ENCODE results near the gene PGM1.

The PGM1 gene

GRCh38 chr1:63669151-63669961 is 76.1 kb downstream of the PGM1 start:
- DNase-seq, result no peak

- no peak for DNase-seq
These were observed 77.0 kb downstream of the PGM1 start for GRCh38 chr1:63670164-63670563.

DNA sequence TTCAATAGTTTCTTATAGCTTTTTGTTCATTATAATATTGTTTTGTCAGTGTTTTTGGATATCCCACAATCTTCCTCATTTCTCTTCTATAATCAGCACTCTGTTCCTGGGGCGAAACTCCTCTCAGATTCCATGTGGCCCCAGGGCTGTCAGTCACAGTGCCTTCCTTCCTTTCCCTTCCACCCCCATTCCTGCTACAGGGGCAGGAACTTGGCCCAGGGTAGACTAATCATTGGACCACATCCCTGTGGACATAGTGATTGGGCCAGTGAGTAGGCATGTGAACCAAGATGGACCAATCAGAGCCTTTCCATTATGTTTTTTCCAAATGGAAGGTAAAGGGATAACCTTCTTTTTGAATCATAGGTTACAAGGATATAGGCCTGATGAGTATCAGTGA is 78.3 kb downstream of the PGM1 start:
- no peak for DNase-seq

- peak in 1 of 5 experiments; percentile 39 for DNase-seq
These were observed 81.1 kb downstream of the PGM1 start for GRCh38 chr1:63674238-63674864.

- DNase-seq, result no peak
These were observed 81.7 kb downstream of the PGM1 start for GRCh38 chr1:63674865-63675419.

GRCh38 chr1:63675420-63675931 is 82.3 kb downstream of the PGM1 start:
- no peak for DNase-seq

DNA sequence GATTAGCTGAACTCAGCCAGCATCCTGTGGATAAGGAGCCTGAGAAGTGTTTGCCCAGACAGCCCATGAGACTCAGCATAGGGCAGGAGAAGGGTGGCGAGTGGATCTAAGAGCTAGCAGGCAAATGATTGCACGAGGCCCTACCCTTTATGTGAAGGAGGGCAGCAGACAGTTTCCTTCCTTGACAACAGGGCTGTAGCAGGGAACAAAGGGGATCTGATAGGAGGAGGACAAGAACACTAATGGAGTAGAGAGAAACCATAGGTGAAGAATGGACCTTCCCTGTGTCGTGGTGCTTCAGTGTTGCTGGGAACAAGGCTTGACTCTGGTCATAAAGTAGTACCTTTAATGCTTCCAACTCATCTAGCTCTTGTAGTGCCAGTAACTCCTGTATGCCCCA is 84.3 kb downstream of the PGM1 start:
- DNase-seq, result no peak

GRCh38 chr1:63678200-63678599 is 85.0 kb downstream of the PGM1 start:
- DNase-seq, result no peak

GRCh38 chr1:63679076-63679475 is 85.9 kb downstream of the PGM1 start:
- DNase-seq, result no peak

GRCh38 chr1:63679589-63679988 is 86.4 kb downstream of the PGM1 start:
- no peak for DNase-seq

DNA sequence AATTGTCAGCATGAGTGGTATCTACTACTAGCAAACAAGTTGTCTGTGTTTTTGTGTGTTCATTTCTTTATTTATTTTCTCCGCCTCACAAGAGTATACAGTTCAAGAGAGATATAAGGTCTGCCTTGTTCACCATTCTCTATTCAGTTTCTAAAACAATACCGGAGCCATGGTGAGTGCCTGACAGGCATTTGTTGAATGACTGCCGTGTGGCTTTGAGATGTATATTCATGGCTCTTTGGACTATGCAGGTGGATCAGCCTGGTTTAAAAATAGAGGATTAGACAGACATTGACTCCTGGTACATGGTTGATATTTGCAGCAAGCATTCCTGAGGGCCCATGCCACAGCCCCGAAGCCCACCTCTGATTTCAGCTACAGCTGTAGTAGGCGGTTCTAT is 89.7 kb downstream of the PGM1 start:
- no peak for DNase-seq

DNA sequence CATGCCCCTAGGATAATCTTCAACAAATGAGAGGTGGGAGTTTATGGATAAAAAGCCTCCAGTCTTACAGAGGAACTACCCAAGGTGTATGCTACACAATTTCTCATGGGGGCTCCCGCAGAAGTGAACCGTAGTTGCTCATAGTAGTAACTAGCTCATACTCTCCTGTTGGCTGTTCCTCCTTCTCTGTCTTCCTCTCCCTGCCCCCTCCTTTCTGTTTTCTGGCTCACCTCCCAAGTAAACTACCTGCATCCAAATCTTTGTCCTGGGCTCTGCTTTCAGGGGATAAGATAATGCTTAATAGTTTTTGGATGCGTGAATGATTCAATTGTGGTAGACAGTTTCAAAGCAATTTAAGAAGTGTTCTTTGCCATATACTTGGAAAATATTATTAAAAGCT is 90.5 kb downstream of the PGM1 start:
- DNase-seq, result no peak

DNA sequence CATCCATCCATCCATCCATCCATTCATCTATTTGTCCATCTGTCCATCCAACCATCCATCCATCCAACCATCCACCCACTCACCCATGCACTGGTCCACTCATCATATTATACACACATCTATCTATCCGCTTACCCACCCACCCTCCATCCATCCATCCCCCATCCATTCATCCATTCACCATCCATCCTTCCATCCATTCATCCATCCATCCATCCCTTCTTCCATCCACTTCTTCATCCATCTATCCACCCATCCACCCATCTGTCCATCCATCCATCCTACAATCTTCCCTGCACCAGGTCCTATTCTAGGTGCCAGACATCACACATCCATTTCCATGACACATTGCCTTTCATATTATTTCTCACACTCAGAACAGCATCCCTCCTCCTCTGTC is 93.5 kb downstream of the PGM1 start:
- DNase-seq, result no peak

DNA sequence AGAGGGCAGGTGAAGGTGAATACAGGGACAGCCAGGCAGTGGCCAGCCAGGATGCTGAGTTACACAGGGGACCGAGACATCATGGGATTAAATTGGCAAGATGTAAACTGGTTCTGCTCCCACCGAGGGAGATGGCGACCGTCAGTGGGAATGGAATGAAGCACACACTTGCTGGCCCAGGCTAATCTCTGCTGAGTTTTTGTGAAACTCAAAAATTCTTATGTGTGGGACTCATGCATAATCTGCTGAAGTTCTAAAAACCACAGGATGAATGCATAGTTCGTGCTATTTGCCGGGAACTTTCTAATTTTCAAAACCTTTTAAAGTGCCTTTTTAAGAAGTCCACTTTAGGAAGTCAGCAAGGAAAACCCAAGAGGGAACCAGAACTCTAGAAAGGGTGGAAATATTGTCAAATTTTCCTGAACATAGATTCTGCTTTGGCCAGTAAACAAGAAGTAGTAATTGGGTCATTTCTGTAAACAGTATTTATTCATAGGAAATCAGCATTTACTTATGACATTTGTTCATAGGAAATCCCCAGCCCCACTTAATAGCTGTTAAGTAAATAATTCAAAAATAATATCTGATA is 95.2 kb downstream of the PGM1 start:
- DNase-seq, result no peak

DNA sequence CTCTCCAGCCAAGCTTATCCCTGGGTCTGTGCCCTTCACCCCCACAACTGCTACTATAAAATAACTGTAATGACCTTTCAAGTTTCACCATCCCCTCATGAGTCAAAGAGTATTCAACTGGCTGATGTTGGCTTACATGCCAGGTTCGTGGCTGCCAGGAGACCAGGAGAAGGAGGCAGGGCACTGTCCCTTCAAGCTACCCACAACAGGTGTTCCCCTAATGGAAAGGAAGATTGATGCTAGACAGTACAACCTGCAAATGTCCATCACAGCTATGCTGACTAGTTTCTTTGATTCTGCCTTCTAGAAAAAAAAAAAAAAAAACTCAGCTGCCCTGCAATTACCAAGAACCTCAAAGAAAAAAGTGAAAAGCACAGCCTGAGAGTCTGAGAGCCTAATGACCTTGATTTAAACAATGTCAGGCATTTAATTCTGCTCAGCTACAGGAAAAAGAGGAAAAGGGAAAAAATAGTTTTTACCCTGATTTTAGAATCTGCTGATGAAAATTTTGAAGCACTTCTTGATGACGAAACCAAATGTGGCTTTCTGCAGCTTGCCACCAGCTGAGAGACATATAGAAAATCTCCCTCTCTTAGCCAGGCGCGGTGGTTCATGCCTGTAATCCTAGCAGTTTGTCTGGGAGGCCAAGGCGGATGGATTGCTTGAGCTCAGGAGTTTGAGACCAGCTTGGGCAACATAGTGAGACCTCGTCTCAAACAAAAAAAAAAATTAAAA is 97.9 kb downstream of the PGM1 start:
- no peak for DNase-seq

GRCh38 chr1:63691701-63692425 is 98.7 kb downstream of the PGM1 start:
- DNase-seq, result peak in 1 of 5 experiments; percentile 64

DNA sequence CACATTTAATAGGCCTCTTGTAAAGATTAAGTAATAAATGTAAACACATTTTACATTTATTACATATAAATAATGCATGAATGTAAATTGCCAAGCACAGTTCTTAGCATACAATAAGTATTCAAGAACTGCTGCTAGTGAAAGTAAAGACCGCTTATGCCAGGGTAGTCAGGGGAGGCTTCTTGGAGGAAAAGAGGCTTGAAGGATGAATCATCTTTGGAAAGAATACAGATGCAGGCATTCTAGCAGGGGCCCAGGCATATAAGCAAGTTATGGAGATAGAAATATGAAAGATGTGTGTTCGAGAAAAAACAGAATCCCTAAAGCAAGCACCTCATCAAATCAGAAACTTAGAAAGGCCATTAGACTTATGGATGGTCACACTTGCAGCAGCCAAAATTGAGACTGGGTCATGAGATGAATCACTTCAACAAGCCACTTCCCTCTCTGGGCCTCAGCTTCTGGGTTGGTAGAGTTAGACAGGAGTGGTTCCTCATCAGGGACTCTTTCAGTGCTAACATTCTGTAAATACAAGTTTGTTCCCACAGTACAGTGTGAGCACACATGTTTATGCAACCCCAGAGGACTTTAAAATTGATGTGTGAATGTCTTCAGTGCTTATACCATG is 100.8 kb downstream of the PGM1 start:
- no peak for DNase-seq

DNA sequence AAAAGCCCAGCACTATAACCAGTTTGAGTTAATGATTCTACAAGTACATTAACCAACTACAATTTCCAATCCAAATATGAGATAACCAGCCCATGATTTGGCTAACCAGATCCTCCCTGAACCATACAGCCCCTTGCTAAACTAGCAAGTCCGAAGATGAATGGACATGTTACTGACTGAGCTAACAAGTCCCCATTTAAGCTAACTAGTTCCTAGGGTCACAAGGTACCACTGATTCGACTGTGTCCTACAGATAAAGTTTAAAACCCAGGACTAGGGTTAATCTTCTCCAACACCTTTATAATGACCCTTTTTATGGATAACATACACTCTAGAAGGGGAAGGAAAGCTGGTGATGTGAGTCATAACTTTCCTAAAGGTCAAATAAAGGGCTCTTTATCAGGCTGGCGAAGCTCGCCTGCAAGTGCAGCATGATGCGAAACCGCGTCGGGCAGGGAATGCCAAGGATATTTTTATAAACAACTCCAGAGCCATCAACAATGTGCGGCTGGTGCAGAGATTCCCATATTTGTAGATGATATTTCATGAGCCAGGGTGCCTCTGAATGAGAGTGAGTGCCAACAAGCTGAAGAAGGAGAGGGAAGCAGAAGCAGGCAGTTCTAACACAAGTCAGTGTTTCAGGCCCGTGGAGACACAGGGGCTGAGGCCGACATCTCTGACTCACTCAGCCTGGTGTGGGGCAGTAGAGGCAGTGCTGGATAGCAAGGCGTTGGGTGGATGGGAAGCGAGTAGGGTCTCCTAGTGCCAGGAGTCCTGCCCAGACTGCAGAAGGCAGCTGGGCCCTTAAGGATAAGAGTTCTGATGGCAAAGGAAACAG is 105.0 kb downstream of the PGM1 start:
- DNase-seq, result no peak

GRCh38 chr1:63701187-63701586 is 108.0 kb downstream of the PGM1 start:
- no peak for DNase-seq

DNA sequence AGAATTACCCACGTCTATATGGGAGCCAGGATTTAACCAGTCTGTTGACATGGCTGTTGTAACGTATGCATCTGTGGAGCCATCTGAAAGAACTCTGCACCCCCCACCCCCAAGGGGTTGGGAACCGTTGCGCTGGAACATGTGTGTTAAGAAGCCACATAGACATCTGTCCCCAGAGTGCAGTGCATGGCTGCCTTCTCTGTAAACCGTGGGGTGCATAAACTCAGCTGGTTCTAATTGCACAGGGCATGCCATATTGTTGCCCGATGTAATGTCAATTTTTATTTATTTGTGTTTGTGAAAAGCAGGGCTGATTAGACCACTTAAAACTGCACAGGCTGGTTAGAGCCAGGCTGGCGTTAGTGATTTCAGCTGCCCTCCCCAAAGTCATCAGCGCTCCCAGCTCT is 110.5 kb downstream of the PGM1 start:
- DNase-seq, result no peak

DNA sequence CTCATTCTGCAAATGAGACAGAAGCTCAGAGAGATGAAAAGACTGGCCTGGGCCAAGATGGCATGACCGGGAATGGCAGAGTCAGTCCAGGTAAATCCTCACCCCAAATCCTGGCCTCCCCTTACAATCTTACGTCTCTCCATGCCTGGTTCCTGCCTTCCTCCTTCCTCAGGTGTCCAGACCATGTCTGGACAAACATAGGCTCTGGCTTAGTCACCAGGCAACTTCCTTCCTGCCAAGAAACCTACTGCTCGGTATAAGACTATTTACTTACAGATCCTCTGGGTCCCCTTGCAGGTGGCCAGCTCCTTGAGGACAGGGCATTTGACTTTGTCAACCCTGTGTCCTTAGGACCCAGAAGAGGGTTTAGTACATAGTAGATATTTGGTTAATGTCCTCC is 111.2 kb downstream of the PGM1 start:
- DNase-seq, result no peak

Data from T-helper 2 cell (primary cell).